Activated CD4-positive, alpha-beta T cell treated with anti-CD3 and anti-CD28 coated beads, Interleukin-2, amount 50 U/mL, for 16 hours (primary cell): ENCODE results near the gene RDX.

Experiments used
- DNase-seq: peaks from one replicate; pipeline ENCODE4 v3.0.0-alpha.2; 2020

RDX gene

GRCh38 chr11:110169738-110170137, 126.7 kb downstream of the RDX start:
- no peak for DNase-seq

GRCh38 chr11:110168033-110168803, 128.2 kb downstream of the RDX start:
- no peak for DNase-seq

- DNase-seq = no peak
These were observed 131.1 kb downstream of the RDX start for GRCh38 chr11:110165039-110165925.

- no peak for DNase-seq
These were observed 134.2 kb downstream of the RDX start for GRCh38 chr11:110162216-110162615.

GRCh38 chr11:110161061-110161460, 135.4 kb downstream of the RDX start:
- no peak for DNase-seq

GRCh38 chr11:110160437-110160836, 136.0 kb downstream of the RDX start:
- DNase-seq = no peak

- DNase-seq = no peak
These were observed 136.4 kb downstream of the RDX start for GRCh38 chr11:110160016-110160415.

GRCh38 chr11:110159476-110159875, 136.9 kb downstream of the RDX start:
- DNase-seq = no peak

GRCh38 chr11:110158317-110159200, 137.9 kb downstream of the RDX start:
- no peak for DNase-seq

- DNase-seq = no peak
These were observed 139.9 kb downstream of the RDX start for GRCh38 chr11:110156503-110156902.

- DNase-seq = no peak
These were observed 142.9 kb downstream of the RDX start for GRCh38 chr11:110153474-110153873.

GRCh38 chr11:110152199-110152598, 144.2 kb downstream of the RDX start:
- DNase-seq = no peak

- DNase-seq = peak; percentile 17
These were observed 147.4 kb downstream of the RDX start for GRCh38 chr11:110148775-110149744.

GRCh38 chr11:110147962-110148709, 148.3 kb downstream of the RDX start:
- no peak for DNase-seq

- no peak for DNase-seq
These were observed 154.6 kb downstream of the RDX start for GRCh38 chr11:110141812-110142211.

GRCh38 chr11:110134110-110134509, 162.3 kb downstream of the RDX start:
- DNase-seq = no peak

GRCh38 chr11:110133160-110133559, 163.3 kb downstream of the RDX start:
- no peak for DNase-seq

GRCh38 chr11:110131386-110132123, 164.9 kb downstream of the RDX start:
- no peak for DNase-seq

- no peak for DNase-seq
These were observed 165.7 kb downstream of the RDX start for GRCh38 chr11:110130642-110131238.

GRCh38 chr11:110128161-110128560, 168.3 kb downstream of the RDX start:
- no peak for DNase-seq
